ENCODE data around the gene LGALS7B.
A peak's percentile ranks its signal among the peaks of the same experiment; 100 is the strongest.
"Not testable (repeated sequence)": the region's sequence is repeated elsewhere in the genome, so short reads cannot be mapped to it uniquely, and the experiment has no call there.

LGALS7B gene

GRCh38 chr19:38821230-38821825, 32.3 kb downstream of the LGALS7B start:
- not testable (repeated sequence) for DNase-seq (ENCODE audit: low read depth)

GRCh38 chr19:38825936-38826335, 36.9 kb downstream of the LGALS7B start:
- not testable (repeated sequence) for DNase-seq (ENCODE audit: low read depth)

DNA sequence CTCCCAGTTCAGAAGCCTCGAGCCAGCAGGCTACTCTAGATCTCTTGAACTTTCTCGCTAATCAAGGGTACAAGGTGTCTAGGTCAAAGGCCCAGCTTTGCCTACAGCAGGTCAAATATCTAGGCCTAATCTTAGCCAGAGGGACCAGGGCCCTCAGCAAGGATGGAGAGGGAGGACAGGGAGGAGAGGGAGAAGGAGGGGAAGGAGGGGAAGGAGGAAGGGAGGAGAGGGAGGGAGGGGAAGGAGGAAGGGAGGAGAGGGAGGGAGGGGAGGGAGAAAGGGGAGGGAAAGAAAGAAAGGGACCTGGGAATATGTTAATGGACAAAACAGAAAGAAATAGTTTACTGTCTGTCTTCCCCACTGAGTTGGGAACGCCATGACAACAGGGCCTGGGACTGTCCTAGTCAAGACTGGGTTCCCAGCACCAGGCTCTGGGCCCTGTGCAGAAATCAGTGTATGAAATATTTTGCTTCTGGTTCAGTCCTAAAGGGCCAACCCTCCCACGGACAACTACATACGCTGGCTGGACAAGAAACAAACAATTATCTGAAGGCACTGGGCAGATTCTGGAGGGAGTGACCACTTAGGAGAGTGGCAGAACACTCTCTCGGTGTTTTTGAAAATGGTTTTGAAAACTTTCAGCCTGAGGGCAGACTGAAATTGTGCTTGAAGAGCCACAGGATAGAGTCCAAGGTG, 38.0 kb downstream of the LGALS7B start:
- no peak for DNase-seq (ENCODE audit: low read depth)

- DNase-seq (ENCODE audit: low read depth): not testable (repeated sequence)
Observed at GRCh38 chr19:38829203-38829602, 40.2 kb downstream of the LGALS7B start.

- no peak for DNase-seq (ENCODE audit: low read depth)
Observed at GRCh38 chr19:38830039-38830733, 41.2 kb downstream of the LGALS7B start.

DNA sequence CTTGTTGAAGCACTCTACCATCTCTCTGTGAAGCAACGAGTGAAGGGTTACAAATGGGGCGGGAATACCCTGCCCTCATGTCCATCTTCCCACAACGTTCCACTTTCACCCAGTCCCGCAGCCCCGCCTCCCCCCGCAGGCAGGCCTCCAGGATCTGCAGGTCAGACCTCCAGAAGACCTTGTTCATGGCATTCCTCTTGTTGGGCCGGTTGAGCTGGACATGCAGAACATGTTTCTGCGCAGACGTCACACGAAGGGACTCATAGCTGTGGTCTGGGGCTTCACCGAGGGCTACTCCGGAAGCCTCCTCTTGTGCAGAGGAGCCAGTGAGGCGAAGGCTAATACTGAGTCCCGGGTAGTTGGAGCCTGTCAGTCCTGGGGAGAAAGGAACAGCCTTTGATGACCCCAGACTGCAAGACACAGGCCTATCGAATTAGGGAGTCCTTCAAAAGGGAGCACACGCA, 42.2 kb downstream of the LGALS7B start:
- no peak for DNase-seq (ENCODE audit: low read depth)

DNA sequence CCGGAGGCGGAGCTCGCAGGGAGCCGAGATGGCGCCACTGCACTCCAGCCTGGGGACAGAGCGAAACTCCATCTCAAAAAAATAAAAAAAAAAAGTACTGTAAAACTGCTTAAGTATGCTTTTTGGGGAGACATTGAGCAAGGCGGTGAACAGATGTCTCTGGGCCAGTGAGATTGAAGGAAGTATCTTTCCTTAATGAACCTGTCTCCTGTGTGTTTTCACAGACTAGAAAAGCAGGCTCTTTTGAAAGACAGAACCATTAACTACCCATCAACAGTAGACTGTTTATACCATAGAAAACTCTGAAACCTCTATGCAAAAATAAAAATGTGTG, 44.1 kb downstream of the LGALS7B start:
- DNase-seq (ENCODE audit: low read depth): no peak

DNA sequence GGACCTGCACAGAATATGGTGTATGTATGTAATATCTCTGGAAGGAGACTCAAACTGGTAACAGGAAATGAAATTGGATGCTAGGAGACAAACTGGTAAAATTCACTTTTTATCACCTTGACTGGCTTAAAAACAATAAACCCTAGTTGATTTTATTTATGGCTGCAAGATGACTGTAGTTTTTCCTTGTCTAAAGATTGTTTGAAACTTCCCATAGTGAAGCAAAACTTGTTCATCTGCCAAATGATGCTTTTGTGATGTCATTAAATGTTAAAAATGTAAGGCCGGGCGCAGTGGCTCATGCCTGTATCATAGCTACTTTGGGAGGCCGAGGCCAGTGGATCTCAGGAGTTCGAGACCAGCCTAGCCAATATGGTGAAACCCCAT, 45.1 kb downstream of the LGALS7B start:
- DNase-seq (ENCODE audit: low read depth): no peak

DNA sequence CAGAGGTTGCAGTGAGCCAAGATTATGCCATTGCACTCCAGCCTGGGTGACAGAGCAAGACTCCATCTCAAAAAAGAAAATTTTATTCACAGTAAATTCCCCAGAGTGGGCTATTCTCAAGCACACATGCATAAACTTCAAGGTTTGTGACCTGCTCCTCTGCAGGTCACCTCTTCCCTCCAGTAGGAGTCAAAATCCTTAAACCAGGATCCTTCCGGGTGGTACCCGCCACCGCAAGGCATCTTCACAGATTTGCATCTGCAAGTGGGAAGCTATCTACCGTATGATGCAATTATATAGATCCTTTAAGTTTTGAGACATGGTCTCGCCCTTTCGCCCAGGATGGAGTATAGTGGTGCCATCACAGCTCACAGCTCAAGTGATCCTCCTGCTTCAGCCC, 45.6 kb downstream of the LGALS7B start:
- DNase-seq (ENCODE audit: low read depth): no peak

- no peak for DNase-seq (ENCODE audit: low read depth)
Observed at GRCh38 chr19:38836159-38836982, 47.4 kb downstream of the LGALS7B start.

GRCh38 chr19:38836983-38837626, 48.1 kb downstream of the LGALS7B start:
- no peak for DNase-seq (ENCODE audit: low read depth)

- DNase-seq (ENCODE audit: low read depth): no peak
Observed at GRCh38 chr19:38837656-38838121, 48.7 kb downstream of the LGALS7B start.

DNA sequence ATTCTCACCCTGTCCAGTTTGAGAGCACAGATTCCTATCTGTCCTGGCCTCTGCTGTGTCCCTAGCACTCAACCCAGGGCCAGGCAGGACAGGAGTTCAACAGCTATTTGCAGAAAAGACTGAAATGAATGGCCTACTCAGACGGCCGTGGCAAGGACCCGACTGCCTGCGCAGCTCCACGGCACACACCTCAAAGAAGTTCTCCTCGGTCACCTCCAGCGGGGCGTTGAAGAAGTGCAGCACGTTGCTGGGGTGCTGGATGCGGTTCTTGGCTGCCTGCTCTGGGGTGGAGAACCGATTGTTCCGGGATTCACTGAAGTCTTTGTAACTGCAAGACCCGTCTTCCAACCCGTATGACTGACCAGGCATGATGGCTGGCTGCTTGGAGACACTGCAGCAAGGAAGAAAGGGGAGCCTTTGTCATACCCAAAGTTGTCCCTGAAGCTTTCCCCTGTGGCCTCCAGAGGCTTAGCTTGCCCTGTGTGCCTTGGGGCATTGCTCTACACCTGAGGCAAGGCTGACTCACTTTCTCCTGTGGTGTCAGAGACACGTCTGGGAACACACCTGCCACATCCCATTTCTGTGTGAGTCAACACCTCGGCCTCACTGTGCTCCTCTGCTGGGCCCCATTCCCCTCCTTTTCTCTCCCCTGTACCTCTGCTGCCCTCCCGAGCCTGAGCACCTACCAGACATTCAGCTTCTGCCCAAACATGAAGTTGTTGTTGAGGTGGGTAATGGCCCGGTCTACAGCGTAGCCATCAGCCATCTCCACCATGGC, 49.4 kb downstream of the LGALS7B start:
- DNase-seq (ENCODE audit: low read depth): peak; percentile 35

DNA sequence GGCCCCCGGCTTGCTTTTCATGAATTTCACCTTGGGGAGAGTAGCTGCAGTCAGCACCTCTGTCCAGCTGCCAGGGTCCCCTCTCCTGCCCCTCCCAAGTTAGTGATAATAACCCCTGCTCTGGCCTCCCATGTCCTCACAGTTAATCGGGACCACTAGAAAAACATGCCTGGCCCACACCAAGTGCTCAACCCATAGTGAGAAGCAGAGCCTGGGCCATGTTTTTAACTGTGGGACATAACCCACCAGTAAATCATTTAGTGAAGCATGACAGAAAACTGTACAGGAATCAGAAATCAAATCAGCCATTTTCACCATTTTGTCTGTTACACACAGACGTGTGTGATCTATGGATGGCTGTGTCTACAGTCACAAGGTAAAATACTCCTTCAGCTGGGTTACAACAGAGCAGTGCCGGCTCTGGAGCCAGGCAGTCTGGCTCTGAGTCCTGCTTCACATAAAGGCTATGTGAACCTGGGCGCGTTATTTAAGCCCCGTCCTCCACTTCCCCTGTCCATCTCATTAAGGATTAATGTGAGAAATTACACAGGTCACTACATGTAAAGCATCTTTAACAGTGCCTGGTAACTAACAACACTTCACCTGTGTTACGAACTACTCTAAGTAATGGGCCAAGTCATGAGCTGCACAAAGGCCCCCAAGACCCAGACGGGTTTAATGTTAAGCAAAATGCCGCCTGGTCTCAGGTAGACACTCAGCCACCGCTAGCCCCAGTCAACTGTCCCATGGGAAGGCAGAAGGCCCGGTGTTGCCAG, 50.2 kb downstream of the LGALS7B start:
- no peak for DNase-seq (ENCODE audit: low read depth)

- no peak for DNase-seq (ENCODE audit: low read depth)
Observed at GRCh38 chr19:38839816-38840582, 51.0 kb downstream of the LGALS7B start.

DNA sequence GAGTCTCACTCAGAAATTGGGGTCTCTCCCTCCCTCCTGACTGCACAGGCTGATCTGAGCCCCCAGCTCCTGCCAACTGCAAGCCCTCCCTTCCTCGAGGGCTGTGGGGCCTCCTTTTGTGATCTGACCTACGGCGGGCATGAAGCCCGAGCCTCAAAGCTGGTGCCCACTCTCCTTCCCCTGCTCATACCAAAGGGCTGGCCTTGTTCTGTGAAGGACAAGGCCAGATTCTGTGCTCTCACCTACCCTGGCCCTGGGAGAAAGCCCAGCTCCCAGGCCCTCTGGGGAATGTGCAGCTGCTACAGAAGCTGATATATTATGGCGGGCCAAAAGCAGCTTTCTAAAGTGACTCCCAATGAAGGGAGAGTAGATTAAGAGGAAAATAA, 51.6 kb downstream of the LGALS7B start:
- no peak for DNase-seq (ENCODE audit: low read depth)
